Measurements from ENCODE around the gene RNASEH2A. TPM values are rescaled to one million over a fixed set of nuclear protein-coding genes. Genes with fewer than 3 reads are reported as not detected.

The RNASEH2A gene
- total and polyA plus RNA-seq, 2 of the 13 experiments (the other 11 are each of a cell fraction or from before 2014, with no cell fraction given): 25.1 to 35.8 TPM

DNA sequence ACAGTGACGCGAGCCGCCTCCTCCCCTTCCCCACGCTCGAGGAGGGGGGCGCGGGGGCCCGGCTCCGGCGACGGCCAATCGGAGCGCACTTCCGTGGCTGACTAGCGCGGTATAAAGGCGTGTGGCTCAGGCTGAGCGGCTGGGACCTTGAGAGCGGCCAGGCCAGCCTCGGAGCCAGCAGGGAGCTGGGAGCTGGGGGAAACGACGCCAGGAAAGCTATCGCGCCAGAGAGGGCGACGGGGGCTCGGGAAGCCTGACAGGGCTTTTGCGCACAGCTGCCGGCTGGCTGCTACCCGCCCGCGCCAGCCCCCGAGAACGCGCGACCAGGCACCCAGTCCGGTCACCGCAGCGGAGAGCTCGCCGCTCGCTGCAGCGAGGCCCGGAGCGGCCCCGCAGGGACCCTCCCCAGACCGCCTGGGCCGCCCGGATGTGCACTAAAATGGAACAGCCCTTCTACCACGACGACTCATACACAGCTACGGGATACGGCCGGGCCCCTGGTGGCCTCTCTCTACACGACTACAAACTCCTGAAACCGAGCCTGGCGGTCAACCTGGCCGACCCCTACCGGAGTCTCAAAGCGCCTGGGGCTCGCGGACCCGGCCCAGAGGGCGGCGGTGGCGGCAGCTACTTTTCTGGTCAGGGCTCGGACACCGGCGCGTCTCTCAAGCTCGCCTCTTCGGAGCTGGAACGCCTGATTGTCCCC is 14.9 kb upstream of the RNASEH2A start, which contains the start of gene JUNB (continued):
- TF ChIP-seq, protein P1, sequence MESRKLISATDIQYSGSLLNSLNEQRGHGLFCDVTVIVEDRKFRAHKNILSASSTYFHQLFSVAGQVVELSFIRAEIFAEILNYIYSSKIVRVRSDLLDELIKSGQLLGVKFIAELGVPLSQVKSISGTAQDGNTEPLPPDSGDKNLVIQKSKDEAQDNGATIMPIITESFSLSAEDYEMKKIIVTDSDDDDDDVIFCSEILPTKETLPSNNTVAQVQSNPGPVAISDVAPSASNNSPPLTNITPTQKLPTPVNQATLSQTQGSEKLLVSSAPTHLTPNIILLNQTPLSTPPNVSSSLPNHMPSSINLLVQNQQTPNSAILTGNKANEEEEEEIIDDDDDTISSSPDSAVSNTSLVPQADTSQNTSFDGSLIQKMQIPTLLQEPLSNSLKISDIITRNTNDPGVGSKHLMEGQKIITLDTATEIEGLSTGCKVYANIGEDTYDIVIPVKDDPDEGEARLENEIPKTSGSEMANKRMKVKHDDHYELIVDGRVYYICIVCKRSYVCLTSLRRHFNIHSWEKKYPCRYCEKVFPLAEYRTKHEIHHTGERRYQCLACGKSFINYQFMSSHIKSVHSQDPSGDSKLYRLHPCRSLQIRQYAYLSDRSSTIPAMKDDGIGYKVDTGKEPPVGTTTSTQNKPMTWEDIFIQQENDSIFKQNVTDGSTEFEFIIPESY (CRISPR knock-in tag; IDR thresholded peaks at IDR 0.05): no peak
- no peak for TF ChIP-seq ZNF256 (CRISPR knock-in tag; conservative IDR thresholded peaks at IDR 0.05)
- TF ChIP-seq ZNF224 (CRISPR knock-in tag; IDR thresholded peaks at IDR 0.05): no peak
- TF ChIP-seq, protein P2, sequence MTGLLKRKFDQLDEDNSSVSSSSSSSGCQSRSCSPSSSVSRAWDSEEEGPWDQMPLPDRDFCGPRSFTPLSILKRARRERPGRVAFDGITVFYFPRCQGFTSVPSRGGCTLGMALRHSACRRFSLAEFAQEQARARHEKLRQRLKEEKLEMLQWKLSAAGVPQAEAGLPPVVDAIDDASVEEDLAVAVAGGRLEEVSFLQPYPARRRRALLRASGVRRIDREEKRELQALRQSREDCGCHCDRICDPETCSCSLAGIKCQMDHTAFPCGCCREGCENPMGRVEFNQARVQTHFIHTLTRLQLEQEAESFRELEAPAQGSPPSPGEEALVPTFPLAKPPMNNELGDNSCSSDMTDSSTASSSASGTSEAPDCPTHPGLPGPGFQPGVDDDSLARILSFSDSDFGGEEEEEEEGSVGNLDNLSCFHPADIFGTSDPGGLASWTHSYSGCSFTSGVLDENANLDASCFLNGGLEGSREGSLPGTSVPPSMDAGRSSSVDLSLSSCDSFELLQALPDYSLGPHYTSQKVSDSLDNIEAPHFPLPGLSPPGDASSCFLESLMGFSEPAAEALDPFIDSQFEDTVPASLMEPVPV (CRISPR knock-in tag; IDR thresholded peaks at IDR 0.05): no peak
- peak; percentile 74; the same call in 1 of the 2 replicates for TF ChIP-seq HOXD1 (CRISPR knock-in tag; IDR thresholded peaks at IDR 0.05)
- TF ChIP-seq ZNF33A (CRISPR knock-in tag; IDR thresholded peaks at IDR 0.05; ENCODE audit: borderline replicate concordance): no peak
- TF ChIP-seq, protein P3, sequence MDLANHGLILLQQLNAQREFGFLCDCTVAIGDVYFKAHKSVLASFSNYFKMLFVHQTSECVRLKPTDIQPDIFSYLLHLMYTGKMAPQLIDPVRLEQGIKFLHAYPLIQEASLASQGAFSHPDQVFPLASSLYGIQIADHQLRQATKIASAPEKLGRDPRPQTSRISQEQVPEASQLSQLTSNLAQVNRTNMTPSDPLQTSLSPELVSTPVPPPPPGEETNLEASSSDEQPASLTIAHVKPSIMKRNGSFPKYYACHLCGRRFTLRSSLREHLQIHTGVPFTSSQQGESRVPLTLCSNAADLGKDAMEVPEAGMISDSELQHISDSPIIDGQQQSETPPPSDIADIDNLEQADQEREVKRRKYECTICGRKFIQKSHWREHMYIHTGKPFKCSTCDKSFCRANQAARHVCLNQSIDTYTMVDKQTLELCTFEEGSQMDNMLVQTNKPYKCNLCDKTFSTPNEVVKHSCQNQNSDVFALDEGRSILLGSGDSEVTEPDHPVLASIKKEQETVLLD (CRISPR knock-in tag; IDR thresholded peaks at IDR 0.05; ENCODE audit: low read depth): peak; percentile 35
- TF ChIP-seq HMG20B (CRISPR knock-in tag; conservative IDR thresholded peaks at IDR 0.05): peak; percentile 44; the same call in 1 of the 2 replicates
- TF ChIP-seq RBFOX2 (IDR thresholded peaks at IDR 0.05; ENCODE audit: low read depth, low read length): peak; percentile 100
- no peak for TF ChIP-seq GPN1 (CRISPR knock-in tag; IDR thresholded peaks at IDR 0.05; ENCODE audit: borderline replicate concordance)
- TF ChIP-seq ZNF263 (CRISPR knock-in tag; IDR thresholded peaks at IDR 0.05): no peak
- TF ChIP-seq ADNP (CRISPR knock-in tag; IDR thresholded peaks at IDR 0.05): no peak
- TF ChIP-seq, protein P4, sequence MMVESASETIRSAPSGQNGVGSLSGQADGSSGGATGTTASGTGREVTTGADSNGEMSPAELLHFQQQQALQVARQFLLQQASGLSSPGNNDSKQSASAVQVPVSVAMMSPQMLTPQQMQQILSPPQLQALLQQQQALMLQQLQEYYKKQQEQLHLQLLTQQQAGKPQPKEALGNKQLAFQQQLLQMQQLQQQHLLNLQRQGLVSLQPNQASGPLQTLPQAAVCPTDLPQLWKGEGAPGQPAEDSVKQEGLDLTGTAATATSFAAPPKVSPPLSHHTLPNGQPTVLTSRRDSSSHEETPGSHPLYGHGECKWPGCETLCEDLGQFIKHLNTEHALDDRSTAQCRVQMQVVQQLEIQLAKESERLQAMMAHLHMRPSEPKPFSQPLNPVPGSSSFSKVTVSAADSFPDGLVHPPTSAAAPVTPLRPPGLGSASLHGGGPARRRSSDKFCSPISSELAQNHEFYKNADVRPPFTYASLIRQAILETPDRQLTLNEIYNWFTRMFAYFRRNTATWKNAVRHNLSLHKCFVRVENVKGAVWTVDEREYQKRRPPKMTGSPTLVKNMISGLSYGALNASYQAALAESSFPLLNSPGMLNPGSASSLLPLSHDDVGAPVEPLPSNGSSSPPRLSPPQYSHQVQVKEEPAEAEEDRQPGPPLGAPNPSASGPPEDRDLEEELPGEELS (CRISPR knock-in tag; IDR thresholded peaks at IDR 0.05): no peak; the same call in none of the 2 replicates
- peak; percentile 98 for TF ChIP-seq CBX1 (IDR thresholded peaks at IDR 0.05; ENCODE audit: low read depth)
- no peak for TF ChIP-seq PCBP2 (optimal IDR thresholded peaks at IDR 0.05; ENCODE audit: low read depth, low read length, poor library complexity, severe bottlenecking)
- no peak for TF ChIP-seq RCOR2 (CRISPR knock-in tag; IDR thresholded peaks at IDR 0.05)
- TF ChIP-seq, protein P5, sequence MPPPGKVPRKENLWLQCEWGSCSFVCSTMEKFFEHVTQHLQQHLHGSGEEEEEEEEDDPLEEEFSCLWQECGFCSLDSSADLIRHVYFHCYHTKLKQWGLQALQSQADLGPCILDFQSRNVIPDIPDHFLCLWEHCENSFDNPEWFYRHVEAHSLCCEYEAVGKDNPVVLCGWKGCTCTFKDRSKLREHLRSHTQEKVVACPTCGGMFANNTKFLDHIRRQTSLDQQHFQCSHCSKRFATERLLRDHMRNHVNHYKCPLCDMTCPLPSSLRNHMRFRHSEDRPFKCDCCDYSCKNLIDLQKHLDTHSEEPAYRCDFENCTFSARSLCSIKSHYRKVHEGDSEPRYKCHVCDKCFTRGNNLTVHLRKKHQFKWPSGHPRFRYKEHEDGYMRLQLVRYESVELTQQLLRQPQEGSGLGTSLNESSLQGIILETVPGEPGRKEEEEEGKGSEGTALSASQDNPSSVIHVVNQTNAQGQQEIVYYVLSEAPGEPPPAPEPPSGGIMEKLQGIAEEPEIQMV (CRISPR knock-in tag; IDR thresholded peaks at IDR 0.05; ENCODE audit: low read depth): no peak; the same call in 1 of the 2 replicates
- TF ChIP-seq, protein P6, sequence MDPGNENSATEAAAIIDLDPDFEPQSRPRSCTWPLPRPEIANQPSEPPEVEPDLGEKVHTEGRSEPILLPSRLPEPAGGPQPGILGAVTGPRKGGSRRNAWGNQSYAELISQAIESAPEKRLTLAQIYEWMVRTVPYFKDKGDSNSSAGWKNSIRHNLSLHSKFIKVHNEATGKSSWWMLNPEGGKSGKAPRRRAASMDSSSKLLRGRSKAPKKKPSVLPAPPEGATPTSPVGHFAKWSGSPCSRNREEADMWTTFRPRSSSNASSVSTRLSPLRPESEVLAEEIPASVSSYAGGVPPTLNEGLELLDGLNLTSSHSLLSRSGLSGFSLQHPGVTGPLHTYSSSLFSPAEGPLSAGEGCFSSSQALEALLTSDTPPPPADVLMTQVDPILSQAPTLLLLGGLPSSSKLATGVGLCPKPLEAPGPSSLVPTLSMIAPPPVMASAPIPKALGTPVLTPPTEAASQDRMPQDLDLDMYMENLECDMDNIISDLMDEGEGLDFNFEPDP (CRISPR knock-in tag; conservative IDR thresholded peaks at IDR 0.05): no peak
- no peak for TF ChIP-seq ZNF615 (CRISPR knock-in tag; IDR thresholded peaks at IDR 0.05; ENCODE audit: borderline replicate concordance)
